HG03066 (cell line): ENCODE data around the gene SLC13A1.
"Not testable (repeated sequence)": the region's sequence is repeated elsewhere in the genome, so short reads cannot be mapped to it uniquely, and the experiment has no call there.

Experiments
- ATAC-seq: cut with Tn5 transposase; IDR thresholded peaks from one replicate; pipeline ENCODE4 v1.9.1; 2021; ENCODE audit warnings: low read depth; ENCODE audit not compliant: unreplicated experiment

The SLC13A1 gene

GRCh38 chr7:123199883-123200282, at the start of gene SLC13A1:
SLC13A1 (minus strand) TSS chr7:123199969; CDS start chr7:123199946, 23 bp downstream.
- no peak for ATAC-seq

GRCh38 chr7:123244768-123245167, 45.0 kb upstream of the SLC13A1 start:
- ATAC-seq: no peak

- ATAC-seq: no peak
These were observed 42.8 kb upstream of the SLC13A1 start for GRCh38 chr7:123242467-123243092.

- no peak for ATAC-seq
These were observed 42.0 kb upstream of the SLC13A1 start for GRCh38 chr7:123241809-123242208.

- no peak for ATAC-seq
These were observed 31.5 kb upstream of the SLC13A1 start for GRCh38 chr7:123231021-123232000.

GRCh38 chr7:123230603-123231002, 30.8 kb upstream of the SLC13A1 start:
- ATAC-seq: no peak

- no peak for ATAC-seq
These were observed 30.4 kb upstream of the SLC13A1 start for GRCh38 chr7:123230147-123230546.

- ATAC-seq: no peak
These were observed 29.7 kb upstream of the SLC13A1 start for GRCh38 chr7:123229426-123229825.

- not testable (repeated sequence) for ATAC-seq
These were observed 27.9 kb upstream of the SLC13A1 start for GRCh38 chr7:123227666-123228065.

GRCh38 chr7:123220396-123220795, 20.6 kb upstream of the SLC13A1 start:
- no peak for ATAC-seq

- no peak for ATAC-seq
These were observed 19.1 kb upstream of the SLC13A1 start for GRCh38 chr7:123218866-123219265.

GRCh38 chr7:123216825-123217224, 17.1 kb upstream of the SLC13A1 start:
- ATAC-seq: no peak

- no peak for ATAC-seq
These were observed 15.6 kb upstream of the SLC13A1 start for GRCh38 chr7:123215350-123215749.

GRCh38 chr7:123211545-123211944, 11.8 kb upstream of the SLC13A1 start:
- no peak for ATAC-seq

GRCh38 chr7:123210986-123211385, 11.2 kb upstream of the SLC13A1 start:
- ATAC-seq: no peak

- no peak for ATAC-seq
These were observed 10.0 kb upstream of the SLC13A1 start for GRCh38 chr7:123209786-123210185.

GRCh38 chr7:123208793-123209192, 9.0 kb upstream of the SLC13A1 start:
- ATAC-seq: no peak

GRCh38 chr7:123204206-123204835, 4.6 kb upstream of the SLC13A1 start:
- no peak for ATAC-seq

GRCh38 chr7:123201901-123202300, 2.1 kb upstream of the SLC13A1 start:
- ATAC-seq: no peak

GRCh38 chr7:123198668-123199652, 809 bp downstream of the SLC13A1 start:
- no peak for ATAC-seq
